Hematopoietic multipotent progenitor cell (in vitro differentiated cells): ENCODE measurements around the gene C19orf12. TPM values are rescaled to one million over a fixed set of nuclear protein-coding genes. Genes with fewer than 3 reads are reported as not detected.

Experiments
- DNase-seq, 3 donors: peaks; one replicate each; pipeline ENCODE4 v3.0.0-alpha.2; 2011 to 2015; ENCODE audit warnings: low read depth in 2 of 3, low spot score in 2 of 3
- total RNA-seq: library from RNA; depleted of rRNA; stranded (reverse); fragments of >200 nt; gene quantifications from one replicate; pipeline ENCODE4 v1.2.3, GENCODE V29; 2012

The C19orf12 gene
- total RNA-seq, result 15.9 TPM

DNA sequence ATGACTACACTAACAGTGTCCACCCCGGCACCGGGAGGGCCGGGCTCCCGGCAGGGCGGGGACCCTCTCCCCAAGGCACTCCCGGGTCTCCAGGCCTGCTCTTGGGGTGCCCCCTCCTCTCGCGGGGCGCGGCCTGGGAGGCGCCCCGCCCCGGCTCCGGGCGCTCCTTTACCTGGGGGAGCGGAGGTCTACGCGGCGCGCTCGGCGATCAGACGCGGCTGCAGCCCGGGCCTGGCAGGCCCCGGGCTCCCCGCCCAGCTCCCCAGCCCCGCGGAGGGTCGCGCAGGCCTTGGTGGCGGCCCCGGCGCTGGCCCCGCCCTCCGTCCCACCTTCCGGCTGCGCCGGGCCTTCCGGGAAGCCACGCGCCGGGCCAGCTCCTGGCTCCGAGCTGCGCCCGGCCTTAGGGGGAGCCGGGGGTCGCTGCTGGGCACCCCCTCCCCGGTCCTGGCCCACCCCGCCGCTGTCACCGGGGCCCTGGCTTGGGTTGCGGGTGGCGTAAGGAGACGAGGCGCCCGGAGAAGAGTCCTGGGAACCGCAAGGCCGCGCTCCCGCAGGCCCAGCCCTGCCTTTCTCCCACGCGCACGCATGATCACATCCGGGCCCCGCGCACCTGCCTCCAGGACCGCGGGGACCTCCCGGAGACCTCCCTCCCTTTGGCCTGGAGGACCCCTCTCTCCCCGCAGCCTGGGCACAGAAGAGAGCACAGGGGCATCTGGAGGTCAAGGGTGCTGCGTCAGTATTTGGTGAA is at the start of gene C19orf12:
C19orf12 (minus strand) TSS at position 309 of the 748 bp plus-strand sequence. CDS start 6,848 bp downstream, outside the sequence.
- peak in 2 of 3 donors; percentile 31 to 54 for DNase-seq

DNA sequence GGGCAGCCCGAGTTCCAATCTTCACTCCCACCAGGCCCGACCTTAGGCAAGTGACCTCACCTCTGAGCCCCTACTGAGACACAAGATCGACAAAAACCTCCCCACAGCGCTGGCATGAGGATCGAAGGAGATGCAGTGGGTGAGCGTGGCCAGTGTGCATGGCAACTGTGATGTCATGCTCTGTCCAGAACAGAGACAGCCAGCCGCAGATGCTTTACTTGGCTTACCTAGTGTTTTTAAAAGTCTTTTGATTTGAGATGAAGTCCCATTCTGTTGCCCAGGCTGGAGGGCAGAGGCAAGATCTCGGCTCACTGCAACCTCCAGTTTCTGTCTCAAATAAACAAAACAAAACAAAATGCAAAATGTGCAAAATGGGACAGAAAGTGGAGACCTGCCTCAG is 49.3 kb upstream of the C19orf12 start:
- DNase-seq, result no peak

DNA sequence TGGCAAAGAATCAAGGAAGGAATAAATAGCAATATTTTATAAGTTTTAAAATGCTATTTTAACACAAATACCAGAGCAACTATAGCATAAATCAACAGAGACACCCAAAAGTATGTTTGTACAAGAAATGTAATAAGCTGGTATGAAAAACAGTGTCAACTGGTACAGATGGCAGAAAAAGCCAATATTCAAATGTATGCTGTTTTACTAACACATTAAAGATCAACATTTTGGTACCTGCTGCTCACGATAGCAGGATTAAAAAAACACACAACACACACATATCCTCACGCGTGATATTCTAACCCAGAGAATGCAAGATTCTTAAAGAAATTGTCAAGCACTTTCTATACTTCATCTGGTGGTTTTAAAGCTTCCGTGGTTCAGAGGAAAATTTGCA is 48.1 kb upstream of the C19orf12 start:
- DNase-seq, result no peak

DNA sequence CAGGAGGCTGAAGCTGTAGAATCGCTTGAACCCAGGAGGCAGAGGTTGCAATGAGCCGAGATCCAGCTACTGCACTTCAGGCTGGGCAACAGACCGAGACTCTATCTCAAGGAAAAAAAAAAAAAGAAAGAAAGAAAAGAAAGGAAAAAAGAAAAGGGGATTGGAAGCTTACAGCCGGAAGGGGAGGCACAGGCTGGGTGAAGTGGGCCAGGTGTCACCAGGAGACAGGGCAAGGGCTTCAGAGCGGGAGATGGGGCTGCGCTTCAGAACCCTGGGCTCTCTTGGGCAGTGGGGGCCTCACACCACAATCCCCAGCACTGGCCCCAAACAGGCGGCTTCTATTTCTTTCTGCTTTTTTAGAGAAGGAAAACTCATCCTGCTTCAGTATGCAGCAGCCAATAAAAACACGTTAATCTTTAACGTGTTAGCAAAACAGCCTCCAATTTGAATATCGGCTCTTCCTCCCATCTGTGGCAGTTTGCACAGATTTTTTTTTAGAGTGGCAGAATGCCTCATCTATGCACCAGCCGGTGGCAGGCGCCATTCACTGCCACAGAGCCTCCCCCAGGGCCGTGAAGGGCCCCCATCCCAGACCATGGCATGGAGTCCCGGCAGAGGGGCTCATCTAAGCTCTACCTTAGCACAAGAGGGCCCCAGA is 46.6 kb upstream of the C19orf12 start:
- no peak for DNase-seq

DNA sequence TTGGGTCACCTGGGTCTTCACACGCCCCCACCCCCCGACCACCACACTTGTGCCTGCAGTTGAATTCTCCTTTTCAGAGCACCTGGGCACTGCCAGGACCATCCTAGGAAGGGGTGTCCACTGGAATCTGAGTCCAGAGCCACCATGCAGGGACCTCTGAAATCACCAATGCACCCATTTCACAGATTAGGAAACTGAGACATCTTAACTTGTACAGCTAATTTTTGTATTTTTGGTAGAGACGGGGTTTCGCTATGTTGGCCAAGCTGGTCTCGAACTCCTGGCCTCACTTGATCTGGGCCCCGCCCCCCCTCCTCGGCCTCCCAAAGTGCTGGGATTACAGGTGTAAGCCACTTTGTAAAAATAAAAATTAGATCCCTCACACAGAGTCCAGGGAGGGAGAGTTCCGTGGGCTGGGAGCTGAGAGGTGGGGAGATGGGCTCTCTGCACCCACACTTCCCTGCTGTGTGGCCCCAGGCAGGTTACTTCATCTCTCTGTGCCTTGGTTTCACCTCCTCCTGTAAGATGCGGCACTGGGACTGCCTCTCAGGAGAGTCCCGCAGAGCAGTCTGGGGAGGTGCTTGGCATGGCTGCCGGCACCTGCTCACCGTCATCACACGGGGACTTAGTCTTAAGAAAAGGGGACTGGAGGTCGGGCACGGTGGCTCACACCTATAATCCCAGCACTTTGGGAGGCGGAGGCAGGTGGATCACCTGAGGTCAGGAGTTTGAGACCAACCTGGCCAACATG is 45.9 kb upstream of the C19orf12 start:
- no peak for DNase-seq

DNA sequence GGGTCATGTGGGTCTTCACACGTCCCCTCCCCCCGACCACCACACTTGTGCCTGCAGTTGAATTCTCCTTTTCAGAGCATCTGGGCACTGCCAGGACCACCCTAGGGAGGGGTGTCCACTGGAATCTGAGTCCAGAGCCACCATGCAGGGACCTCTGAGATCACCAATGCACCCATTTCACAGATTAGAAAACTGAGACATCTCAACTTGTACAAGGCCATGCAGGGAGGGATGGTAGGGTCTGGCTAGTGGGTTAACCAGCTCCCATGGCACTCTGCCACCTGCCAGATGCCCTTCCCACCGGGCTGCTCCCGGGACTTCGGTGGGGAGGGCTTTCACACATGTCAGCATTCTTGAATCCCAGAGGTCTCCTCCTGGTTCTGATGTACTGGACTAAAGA is 44.3 kb upstream of the C19orf12 start:
- no peak for DNase-seq

DNA sequence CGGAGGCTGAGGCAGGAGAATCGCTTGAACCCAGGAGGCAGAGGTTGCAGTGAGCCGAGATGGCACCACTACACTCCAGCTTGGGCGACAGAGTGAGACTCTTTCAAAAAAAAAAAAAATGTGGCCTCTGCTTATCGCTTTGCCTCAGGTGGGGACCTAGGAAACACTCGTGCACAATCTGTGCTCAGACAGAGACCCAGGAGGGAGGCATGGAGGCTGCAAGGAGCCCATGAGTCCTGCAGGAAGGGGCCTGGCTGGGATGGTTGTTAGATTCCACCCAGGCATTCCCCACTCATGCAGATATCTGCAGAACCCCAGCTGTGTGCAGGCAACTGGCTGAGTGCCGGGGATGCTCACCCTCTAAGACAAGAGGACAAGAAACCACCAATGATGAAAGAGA is 43.8 kb upstream of the C19orf12 start:
- DNase-seq, result no peak

DNA sequence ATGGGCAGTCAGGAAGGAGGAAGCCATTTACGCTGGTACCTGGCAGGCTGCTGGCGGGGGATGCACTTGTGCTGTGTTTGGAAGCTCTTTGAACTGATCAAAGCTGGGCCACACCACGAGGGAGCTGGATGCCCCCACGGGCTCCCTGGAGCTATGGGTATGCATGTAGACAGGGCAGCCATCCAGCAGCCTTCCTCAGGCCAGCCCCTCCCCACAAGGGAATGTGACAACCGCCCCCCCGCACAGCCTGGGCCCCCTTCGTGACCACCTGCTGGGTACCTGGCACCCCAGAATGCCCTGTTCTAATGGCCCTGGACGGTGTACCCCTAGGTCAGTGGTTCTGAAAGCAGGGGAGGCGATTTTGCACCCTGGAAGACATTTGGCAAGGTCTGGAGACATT is 42.5 kb upstream of the C19orf12 start:
- DNase-seq, result no peak

DNA sequence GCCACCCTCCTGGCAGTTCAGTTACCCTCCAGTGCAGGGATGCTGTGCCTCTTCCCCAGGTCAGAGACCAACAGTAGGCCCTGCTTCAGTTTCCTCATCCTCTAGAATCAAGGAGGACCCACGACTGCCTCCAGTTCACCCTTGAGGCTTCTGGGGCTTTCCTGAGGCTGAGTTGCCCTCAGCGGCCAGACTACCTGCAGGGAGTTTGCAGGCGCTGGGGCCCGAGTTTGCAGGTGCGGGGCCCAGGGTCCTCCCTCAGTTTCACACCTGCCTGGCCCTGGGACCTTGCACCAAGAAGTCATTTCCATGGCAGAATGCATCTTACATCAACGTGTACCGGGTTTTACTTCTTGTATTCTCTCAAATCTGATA is 38.9 kb upstream of the C19orf12 start:
- no peak for DNase-seq

DNA sequence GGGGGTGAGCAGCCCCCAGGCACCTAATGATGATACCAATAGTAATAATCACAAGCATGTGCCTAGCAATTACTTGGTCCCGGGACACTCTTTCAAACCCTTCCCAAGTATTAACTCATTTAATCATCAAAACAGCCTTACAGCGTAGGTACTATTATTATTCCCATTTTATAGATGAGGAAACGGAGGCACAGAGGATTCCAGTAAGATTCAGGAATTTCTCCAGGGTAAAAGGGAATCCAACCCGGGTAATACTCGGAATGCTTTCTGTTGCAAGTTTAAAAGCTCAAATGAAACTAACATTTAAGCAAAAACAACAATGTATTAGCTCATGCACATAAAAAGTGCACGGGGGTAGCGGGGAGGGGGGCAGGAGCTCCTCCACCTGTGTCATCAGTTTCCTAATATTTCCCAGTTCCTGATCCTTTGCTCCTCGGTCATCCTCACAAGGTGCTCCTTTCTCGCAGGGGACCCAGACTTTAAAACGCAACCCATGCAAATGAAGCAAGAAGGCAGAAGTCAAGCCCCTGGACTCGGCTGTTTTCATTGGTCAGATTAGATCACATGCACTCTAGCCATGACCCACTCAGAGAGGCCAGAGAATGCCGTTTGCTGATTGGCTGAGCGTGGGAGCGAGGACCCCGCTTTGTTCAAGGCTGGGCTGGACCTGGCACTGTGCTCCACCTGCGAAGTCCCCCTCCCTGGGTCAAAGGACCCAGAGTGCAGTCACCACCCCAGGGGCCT is 38.3 kb upstream of the C19orf12 start:
- DNase-seq, result no peak

DNA sequence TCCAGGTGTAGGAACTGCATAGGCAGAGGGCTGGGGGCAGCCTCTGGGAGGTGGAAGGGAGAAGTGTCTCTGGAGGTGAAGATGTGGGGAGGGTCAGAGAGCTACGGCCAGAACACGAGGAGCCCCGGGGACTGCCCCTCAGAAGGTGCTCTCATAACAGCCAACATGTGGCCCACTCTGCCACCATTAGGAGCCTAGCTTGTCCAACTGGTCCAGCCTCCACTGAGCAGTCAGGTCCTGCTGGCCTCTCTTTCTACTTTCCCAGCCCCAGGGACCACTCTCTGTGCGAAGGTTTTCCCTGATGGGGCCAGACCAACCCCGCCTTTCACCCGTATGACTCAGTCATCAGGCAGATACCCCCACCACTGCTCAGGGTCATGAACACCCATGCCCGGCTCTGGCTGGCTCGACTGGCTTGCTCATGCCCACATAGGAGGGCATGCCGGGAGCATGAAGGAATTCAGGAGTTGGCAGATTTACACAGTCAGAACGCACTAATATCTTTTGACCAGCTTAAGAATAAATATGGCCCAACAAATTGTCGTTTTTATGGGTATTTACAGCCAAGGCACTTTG is 37.5 kb upstream of the C19orf12 start:
- no peak for DNase-seq

DNA sequence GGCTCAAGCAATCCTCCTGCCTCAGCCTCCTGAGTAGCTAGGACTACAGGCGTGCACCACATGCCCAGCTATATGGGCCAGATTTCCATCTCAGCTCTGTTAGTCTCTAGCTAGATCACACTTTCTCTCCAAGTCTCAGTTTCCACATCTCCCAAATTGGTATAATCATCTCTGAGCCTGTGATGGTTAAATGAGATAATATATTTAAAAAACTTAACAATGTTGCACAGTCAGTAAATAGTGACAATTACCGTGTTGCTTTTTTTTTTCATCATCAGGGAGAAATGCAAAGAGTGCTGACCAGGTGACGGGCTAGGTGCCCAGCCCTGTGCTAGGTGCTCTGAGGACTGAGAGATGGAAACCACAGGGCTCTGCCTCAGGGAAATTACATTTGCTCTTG is 36.9 kb upstream of the C19orf12 start:
- DNase-seq, result no peak

DNA sequence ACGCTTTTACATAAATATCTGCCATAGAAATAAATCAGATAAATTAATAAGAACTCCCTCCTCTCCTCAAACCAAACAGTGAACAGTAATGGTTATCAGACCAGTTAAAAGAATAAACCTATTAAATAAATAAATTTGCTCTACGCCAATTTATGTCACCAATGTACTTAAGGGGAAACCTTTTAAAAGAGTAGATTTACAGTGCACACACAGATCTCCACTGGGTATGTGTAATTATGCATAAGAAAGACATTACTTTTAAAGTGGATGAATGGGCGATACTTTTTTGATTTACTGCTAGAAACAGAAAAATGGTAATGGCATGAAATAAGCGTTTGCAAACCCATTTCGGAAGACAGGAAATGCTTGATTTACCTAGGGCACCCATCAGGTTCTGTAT is 34.9 kb upstream of the C19orf12 start:
- no peak for DNase-seq

DNA sequence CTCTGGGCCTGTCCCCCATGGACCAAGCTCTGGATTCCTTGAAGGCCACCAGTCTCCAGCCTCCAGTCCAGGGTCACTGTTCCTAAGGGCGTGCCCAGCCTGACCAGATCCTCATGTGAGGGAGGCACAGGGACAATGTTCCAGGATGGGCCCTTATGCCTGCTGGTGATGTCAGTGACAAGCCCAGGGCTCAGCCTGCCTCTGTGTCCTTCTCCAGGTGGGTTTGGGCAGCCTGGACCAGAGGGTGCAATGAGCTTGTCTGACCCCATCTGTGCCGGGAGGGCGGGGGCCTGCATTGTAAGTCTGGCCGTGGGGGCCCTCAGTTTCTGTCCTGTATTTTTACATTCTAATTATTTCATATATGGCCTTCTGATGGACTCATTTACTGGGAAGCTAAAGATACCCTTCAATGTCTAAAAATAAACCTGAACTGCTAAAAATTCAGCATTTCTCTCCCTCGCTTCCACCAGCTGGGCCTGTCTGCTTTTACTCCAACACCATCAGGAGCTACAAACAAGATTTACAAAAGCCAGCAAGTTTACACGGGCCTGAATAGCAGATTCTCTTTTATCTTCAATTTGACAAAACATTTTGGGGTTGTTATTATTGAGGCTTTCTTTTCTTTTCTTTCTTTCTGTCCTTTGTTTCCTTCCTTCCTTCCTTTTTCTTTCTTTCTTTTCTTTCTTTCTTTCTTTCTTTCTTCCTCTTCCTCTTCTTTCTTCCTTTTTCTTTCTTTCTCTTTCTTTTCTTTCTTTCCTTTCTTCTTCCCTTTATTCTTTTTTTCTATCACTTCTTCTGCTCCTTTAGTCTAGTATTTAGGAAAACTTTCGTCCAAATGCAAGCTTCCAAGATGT is 34.2 kb upstream of the C19orf12 start:
- no peak for DNase-seq

DNA sequence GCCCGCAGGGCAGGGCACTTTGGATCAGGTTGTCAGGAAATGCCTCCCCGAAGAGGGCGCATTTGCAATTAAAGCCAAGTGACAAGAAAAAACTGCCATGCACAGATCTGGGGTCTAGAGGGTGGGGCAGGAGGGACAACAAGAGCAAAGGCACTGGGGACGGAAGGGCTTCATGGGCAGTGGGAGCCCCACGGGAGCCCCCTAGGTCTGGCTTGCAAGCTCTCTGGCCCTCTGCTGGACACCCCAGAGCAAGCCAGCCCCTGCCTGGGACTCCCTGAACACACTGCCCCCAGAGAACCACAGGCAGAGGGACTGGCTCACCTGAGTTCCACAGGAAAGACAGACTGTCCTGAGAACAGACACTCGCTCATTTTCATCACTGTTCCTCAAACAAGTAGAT is 30.2 kb upstream of the C19orf12 start:
- no peak for DNase-seq

DNA sequence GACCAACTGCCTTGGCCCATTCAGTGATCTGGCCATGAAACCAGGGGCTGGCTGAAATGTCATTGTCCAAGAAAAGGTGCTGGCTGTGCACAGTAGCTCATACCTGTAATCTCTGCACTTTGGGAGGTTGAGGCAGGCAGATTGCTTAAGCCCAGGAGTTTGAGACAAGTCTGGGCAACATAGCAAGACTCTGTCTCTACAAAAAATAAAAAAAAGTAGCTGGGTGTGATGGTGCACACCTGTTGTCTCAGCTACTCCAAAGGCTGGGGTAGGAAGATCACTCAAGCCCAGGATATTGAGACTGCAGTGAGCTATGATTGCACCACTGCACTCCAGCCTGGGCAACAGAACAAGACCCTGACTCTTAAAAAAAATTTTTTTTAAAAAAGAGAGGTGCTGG is 28.6 kb upstream of the C19orf12 start:
- no peak for DNase-seq

DNA sequence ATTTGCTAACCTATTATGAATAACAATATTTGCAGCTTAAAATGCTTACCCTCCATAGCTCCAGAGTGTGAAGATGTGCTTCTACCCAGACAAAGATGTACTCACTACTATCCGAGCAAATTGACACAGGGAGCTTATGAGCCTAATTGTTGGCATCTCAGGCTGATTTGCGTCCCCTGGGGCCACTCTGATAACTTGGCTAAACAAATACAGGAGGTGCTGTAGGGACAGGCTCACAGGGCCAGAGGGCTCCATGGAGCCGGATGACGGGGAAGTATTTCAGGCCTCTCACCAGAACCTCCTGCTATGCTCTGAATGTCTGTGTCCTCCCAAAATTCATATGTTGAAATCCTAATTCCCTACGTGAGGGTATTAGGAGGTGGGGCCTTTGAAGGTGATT is 26.7 kb upstream of the C19orf12 start:
- no peak for DNase-seq

DNA sequence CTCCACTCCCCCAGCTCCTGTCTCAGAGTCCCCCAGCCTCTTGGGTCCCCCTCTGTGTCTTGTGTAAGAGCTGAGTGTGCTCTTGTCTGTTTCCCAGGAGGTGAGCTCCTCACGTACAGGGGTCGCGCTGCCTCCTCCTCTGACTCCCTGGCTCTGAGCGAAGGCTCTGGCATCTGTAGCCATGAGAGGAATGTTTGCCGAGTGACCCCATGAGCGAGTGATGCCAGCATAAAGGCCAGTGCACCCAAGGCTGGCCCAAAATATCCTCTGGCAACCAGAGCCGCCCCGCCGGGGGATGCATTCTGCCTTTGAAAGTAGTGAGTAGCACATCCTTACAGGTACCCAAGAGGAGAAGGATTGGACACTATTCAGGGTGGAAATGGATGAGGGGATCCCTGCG is 26.2 kb upstream of the C19orf12 start:
- no peak for DNase-seq

DNA sequence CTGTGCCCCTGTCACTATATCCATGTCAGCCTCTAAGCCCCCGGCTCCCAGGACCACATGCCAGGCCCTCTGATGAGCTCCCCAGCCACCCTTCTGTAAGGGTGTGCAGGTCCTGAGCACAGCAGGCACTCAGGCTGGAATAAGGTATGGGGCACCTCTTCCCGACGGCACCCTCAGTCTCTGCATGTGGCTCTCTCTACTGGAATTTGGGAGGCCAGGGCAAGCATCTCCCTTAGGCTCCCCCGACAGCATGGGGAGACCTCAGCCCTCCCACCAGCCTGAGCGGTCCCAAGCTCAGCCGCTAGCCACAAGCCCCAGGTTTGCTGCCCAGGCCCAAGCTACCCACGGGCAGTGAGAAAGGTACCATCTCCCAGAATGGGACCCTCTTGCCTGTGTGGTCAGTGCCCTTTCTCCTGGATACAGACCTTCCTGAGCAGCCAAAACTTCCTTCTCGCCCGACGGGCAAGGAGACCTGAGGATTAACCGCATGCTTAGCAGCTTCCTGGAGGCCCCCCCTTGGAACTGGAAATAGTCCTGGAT is 22.5 kb upstream of the C19orf12 start:
- no peak for DNase-seq

DNA sequence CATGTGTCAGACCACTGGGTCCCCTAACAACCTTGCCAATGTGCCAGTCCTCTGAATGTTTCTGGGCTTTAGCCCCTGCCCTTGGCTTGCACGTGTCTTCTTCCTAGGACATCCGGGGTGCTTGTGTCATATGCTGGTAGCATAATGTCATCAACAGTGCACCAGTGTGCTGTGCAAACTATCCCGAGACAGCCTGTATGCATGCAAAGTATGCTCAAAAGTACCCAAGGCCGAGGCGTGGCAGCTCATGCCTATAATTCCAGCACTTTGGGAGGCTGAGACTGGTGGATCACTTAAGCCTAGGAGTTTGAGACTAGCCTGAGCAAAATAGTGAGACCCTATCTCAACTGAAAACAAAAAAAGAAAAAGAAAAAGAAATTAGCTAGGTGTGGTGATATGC is 20.8 kb upstream of the C19orf12 start:
- DNase-seq, result no peak
